Chondrocyte (in vitro differentiated cells): Measurements from ENCODE around the gene NFIX. TPM values are rescaled to one million over a fixed set of nuclear protein-coding genes. Genes with fewer than 3 reads are reported as not detected.
A peak's percentile ranks its signal among the peaks of the same experiment; 100 is the strongest.

Source experiments
- DNase-seq: peaks from one replicate; pipeline ENCODE4 v3.0.0; 2021; ENCODE audit warnings: mixed read lengths, low spot score
- H3K27ac Mint-ChIP-seq: one replicate; pipeline ENCODE4 v1.8.0; 2021; ENCODE audit warnings: mild to moderate bottlenecking, moderate library complexity, mixed read lengths; ENCODE audit not compliant: unreplicated experiment
- H3K27me3 Mint-ChIP-seq: 2 replicates; pipeline ENCODE4 v1.8.0; 2021; ENCODE audit warnings: low read depth, mixed read lengths
- H3K36me3 Mint-ChIP-seq: 2 replicates; pipeline ENCODE4 v1.8.0; 2021; ENCODE audit warnings: low read depth, mixed read lengths
- H3K4me1 Mint-ChIP-seq: 2 replicates; pipeline ENCODE4 v1.8.0; 2021; ENCODE audit warnings: low read depth, mild to moderate bottlenecking, mixed read lengths
- H3K4me3 Mint-ChIP-seq: one replicate; pipeline ENCODE4 v1.8.0; 2021; ENCODE audit warnings: mild to moderate bottlenecking, moderate library complexity, mixed read lengths; ENCODE audit not compliant: unreplicated experiment
- H3K9me3 Mint-ChIP-seq: 2 replicates; pipeline ENCODE4 v1.8.0; 2021; ENCODE audit warnings: low read depth, mixed read lengths
- total RNA-seq: library from RNA; stranded (reverse); gene quantifications from 3 replicates; pipeline ENCODE4 v1.2.1, GENCODE V29; 2021
- TF ChIP-seq, protein P1 (sequence below): fragments of 200-600 bp; sonication (generic); IDR thresholded peaks from 2 replicates; pipeline ENCODE4 v1.5.0; 2021; ENCODE audit warnings: antibody characterized with exemption, mild to moderate bottlenecking, moderate library complexity

NFIX gene
- total RNA-seq, 1 donor from 2014 or later: 98.9 TPM

GRCh38 chr19:13018035-13018914 lies 23.0 kb downstream of the NFIX start:
- DNase-seq: no peak
- H3K27ac Mint-ChIP-seq: no peak overlapping the region
- peaks cover 61% of the 10 kb centered on the region for H3K4me1 Mint-ChIP-seq
- H3K4me3 Mint-ChIP-seq: no peak overlapping the region
- H3K9me3 Mint-ChIP-seq: no peaks in the 10 kb centered on the region
- H3K36me3 Mint-ChIP-seq: peaks cover 8% of the 10 kb centered on the region
- H3K27me3 Mint-ChIP-seq: peaks cover 21% of the 10 kb centered on the region
- TF ChIP-seq, protein P1, sequence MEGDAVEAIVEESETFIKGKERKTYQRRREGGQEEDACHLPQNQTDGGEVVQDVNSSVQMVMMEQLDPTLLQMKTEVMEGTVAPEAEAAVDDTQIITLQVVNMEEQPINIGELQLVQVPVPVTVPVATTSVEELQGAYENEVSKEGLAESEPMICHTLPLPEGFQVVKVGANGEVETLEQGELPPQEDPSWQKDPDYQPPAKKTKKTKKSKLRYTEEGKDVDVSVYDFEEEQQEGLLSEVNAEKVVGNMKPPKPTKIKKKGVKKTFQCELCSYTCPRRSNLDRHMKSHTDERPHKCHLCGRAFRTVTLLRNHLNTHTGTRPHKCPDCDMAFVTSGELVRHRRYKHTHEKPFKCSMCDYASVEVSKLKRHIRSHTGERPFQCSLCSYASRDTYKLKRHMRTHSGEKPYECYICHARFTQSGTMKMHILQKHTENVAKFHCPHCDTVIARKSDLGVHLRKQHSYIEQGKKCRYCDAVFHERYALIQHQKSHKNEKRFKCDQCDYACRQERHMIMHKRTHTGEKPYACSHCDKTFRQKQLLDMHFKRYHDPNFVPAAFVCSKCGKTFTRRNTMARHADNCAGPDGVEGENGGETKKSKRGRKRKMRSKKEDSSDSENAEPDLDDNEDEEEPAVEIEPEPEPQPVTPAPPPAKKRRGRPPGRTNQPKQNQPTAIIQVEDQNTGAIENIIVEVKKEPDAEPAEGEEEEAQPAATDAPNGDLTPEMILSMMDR: no peak

- H3K36me3 Mint-ChIP-seq: peaks cover 10% of the 10 kb centered on the region
- H3K4me3 Mint-ChIP-seq: no peak overlapping the region
- H3K27me3 Mint-ChIP-seq: peaks cover 21% of the 10 kb centered on the region
- H3K4me1 Mint-ChIP-seq: peaks cover 60% of the 10 kb centered on the region
- H3K27ac Mint-ChIP-seq: no peak overlapping the region
- H3K9me3 Mint-ChIP-seq: no peaks in the 10 kb centered on the region
- TF ChIP-seq, protein P1: no peak
- DNase-seq: no peak
These were observed 24.1 kb downstream of the NFIX start for GRCh38 chr19:13019332-13019731.

DNA sequence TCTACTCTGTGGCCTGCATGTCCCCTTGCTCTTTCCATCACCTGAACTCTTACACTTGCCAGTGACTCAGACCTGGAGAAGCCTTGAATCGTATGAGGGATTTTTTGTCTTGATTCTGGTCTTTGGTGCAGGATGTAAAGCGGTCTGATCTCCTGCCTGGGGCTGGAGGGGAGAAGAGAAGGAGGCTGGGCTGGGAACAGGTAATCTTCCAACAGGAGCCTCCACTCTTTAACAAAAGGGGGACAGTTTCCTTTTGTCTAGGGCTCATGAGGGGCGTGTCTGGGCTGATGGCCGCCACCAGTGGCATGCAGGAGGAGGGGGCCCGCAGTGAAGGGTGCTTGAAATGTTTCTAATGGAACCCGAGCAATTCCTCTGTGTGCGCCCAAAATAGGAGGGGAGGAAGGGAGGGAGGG lies 24.7 kb downstream of the NFIX start:
- H3K4me1 Mint-ChIP-seq: peaks cover 61% of the 10 kb centered on the region
- H3K9me3 Mint-ChIP-seq: no peaks in the 10 kb centered on the region
- no peak overlapping the region for H3K27ac Mint-ChIP-seq
- H3K27me3 Mint-ChIP-seq: peaks cover 19% of the 10 kb centered on the region
- TF ChIP-seq, protein P1: no peak
- H3K36me3 Mint-ChIP-seq: peaks cover 12% of the 10 kb centered on the region
- DNase-seq: no peak
- no peak overlapping the region for H3K4me3 Mint-ChIP-seq

DNA sequence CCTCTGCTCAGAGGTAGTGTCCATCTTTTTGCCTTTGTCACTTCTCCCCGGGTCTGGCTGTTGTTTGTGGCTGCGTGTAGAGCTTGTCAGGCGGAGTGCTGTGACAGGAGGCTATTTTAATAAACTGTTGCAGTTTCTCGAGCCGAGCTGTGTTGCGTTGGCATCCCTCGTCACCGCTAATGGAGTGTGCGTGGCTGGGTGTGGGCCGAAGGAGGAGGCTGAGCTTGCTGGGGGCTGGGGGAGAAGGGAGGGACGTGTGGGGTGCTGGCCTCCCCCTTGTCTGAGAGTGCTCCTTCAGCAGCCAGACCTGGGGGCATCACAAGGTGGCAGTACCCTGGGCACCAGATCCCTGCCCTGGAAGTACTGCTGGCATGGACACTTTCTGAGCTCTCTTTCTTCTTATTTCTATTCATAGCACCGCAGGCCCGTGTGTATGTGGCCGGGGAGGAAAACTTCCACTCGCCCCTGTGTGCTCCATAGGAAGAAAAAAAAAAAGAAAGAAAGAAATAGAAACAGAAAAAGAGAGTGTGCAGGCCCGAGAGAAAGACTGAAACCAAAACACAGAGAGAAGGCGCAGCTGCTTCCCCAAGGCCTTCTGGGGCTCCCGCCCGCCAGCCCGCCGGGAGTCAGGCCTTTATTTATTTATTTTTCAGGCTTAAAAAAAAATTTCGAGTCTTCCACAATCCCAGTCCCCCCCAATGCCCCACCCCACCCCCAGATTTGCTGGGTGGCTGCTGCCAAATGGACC lies 27.0 kb downstream of the NFIX start:
- H3K9me3 Mint-ChIP-seq: no peaks in the 10 kb centered on the region
- peak overlapping the region; percentile 57 for H3K4me3 Mint-ChIP-seq
- peak overlapping the region; percentile 86 for H3K27ac Mint-ChIP-seq
- peaks cover 9% of the 10 kb centered on the region for H3K27me3 Mint-ChIP-seq
- H3K36me3 Mint-ChIP-seq: peaks cover 30% of the 10 kb centered on the region
- DNase-seq: no peak
- TF ChIP-seq, protein P1: peak; percentile 22
- peaks cover 65% of the 10 kb centered on the region for H3K4me1 Mint-ChIP-seq

DNA sequence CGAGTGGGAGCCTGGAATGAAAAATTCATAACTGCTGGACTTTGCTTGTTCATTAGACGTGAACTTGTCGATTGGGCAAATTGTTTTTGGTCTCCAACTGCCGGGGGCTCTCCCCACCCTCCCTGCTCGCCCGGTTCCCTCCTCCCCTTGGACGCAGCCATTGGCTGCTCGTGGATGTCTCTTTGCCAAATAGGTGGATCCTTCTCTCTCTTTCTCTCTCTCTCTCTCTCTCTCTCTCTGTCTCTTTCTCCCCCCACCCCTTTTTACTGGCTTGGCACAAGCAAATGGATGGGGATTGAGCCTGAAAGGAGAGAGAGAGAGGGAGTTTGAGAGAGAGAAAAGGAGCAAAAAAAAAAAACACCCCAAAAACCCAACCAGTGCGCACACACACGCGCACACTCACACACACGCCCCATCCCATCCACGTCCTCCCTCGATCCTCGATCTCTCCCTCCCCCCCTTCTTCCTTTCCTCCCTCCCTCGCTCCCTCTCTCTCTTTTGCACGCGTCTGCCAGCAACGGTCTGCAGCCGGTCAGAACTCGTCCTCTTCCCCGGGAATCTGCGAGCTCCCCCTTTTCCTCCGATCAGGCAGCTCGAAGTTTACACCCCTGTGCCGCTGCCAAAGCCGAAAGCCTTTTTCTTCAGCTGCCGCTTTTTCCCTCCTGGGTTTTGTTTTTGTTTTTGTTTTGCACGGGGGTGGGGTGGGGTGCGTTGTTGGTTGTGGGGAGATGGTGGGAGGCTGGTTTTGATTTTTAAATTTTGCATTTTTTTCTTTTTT lies 27.8 kb downstream of the NFIX start:
- Mint-ChIP-seq H3K36me3 (peaks cover 30% of the 10 kb centered on the region), H3K27ac (peak overlapping the region; percentile 81), H3K4me1 (peaks cover 59% of the 10 kb centered on the region), H3K9me3 (no peaks in the 10 kb centered on the region), H3K27me3 (peaks cover 9% of the 10 kb centered on the region), H3K4me3 (peak overlapping the region; percentile 64)
- DNase-seq: no peak
- TF ChIP-seq, protein P1: no peak
